NOMO-1 treated with DMSO at 0.1 percent for 48 hours (cell line): ENCODE data around the gene PRKCA.
A peak's percentile ranks its signal among the peaks of the same experiment; 100 is the strongest.
"Not testable (repeated sequence)": the region's sequence is repeated elsewhere in the genome, so short reads cannot be mapped to it uniquely, and the experiment has no call there.

Experiments
- DNase-seq: peaks from one replicate; lab custom pipeline; 2025; ENCODE audit not compliant: unreplicated experiment; lab: John Stamatoyannopoulos, UW

PRKCA gene

DNA sequence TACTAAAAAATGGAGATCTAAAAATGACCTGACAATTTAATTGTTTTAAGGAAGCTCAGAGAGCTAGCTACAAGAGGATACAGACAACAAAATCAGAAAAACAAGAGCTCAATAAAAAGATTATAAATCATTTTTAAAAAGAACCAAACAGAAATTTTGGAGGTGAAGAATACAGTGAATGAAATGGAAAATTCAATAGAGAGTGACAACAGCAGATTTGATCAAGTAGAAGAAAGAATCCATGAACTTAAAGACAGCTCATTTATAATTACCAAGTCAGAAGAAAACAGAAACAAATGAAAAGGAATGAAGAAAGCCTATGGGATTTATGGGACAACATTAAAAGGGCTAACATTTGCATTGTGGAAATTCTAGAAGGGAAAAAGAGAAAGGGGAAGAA lies 395.9 kb downstream of the PRKCA start:
- DNase-seq, result no peak

DNA sequence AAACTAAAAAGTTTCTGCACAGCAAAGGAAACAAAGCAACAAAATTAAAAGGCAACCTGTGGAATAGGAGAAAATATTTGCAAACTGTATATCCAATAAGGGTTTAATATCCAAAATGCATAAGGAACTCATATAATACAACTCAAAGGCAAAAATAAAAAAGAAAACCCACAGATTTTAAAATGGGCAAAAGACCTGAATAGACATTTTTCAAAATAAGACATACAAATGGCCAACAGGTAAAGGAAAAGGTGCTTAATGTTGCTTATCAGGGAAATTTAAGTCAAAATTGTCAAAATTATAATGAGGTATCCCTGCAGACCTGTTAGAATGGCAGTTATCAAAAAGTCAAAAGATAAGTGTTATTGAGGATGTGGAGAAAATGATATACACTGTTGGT lies 399.0 kb downstream of the PRKCA start:
- no peak for DNase-seq

DNA sequence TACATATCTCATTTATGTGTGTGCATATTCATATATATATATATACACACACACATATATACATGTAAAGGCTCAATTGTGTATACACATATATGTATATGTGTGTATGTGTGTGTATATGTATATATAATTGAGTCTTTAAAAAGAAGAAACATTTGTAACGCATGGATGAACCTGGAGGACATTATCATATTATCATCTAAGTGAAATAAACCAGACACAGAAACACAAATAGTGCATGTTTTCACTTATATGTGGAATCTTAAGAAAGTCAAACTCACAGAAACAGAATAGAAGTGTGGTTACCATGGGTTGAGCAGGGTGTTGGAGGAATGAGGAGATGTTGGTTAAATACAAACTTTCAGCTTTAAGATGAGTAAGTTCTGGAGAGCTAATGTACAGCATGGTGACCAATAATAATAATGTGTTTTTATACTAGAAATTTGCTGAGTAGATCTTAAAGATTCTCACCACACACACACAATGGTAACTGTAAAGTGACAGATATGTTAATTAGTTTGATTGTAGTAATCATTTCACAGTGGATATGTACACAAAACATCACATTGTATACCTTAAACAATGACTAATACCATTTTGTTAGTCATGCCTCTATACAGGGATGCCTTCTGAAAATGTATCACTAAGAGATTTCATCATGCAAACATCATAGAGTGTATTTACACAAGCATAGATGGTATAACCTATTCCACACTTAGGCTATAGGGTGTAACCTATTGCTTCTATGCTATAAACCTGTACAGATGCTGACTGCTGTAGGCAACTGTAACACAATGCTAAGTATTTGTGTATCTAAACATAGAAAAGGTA lies 399.9 kb downstream of the PRKCA start:
- no peak for DNase-seq

DNA sequence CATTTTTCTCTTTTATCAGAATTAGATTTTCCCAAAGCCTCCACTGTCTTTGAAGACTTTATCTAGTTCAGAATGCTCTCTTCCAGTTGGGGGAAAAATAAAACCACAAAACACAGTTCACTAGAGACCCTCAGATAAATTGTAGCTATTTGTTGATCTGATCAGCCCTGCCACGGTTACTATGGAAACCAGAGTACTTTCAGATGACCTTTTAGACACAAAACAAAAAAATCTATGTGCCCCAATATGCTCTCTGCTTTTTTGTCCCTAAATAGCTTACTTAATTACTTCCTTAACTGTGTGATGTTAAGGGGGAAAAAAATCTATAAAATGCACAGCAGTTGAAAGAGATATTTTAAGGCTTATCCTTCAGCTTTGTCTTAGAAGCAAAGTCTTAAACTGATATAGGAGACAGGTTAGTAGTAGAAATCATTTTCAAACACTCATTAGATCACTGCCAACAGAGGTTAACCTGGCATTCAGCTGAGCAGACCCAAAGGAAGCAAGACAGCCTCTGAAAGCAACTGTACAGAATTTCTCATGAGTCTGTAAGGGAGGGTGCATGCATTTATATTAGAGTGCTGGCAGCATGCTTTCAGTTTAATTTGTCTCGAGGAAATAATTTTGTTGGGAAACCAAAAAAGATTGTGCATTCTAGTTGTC lies 402.6 kb downstream of the PRKCA start:
- DNase-seq, result peak; percentile 23

DNA sequence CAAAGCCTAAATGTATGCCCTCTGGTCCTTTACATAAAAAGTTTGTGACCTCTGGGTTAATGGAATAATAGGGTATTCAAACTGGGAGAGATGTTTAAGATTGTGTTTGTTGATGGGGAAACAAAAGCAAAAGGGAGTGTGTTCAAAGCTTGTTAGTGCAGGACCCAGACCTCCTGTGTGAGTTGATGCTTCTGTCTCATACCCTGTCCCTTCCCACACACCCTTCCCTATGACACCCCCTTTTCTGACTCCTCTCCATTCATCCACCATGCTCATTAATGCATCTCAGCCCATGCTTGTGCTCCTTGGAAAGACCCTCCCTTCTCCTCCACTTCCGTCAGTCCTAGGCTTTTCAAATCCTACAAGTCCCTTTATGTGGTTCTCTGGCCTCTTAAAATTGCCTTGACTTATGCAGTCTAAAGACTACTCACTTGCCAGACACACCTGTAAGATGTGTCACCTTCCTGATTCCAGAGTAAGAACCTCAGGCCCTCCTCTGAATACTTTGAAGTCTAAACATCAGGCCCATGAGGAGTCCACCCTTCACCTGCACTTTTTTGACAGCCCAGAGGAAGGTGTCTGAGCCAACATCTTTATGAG lies 404.5 kb downstream of the PRKCA start:
- DNase-seq, result no peak

DNA sequence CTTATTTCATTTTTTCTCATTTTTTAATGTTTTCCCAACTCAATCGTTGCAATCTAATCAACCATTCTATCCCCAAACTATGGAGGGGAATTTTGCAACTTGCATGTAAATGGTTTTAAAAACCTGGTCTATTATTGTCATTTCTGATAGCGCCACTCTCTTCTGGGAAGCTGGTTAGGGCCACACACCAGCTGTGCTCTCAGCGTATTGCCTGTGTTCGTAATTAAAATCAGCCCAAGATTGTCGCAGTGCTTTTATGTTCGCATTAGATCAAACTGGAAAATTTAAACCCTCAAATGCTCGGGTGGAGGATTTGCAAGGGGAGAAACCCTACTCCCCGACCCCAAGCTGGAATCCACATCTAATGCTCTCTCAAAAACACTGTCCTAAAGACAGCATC lies 409.0 kb downstream of the PRKCA start:
- no peak for DNase-seq

DNA sequence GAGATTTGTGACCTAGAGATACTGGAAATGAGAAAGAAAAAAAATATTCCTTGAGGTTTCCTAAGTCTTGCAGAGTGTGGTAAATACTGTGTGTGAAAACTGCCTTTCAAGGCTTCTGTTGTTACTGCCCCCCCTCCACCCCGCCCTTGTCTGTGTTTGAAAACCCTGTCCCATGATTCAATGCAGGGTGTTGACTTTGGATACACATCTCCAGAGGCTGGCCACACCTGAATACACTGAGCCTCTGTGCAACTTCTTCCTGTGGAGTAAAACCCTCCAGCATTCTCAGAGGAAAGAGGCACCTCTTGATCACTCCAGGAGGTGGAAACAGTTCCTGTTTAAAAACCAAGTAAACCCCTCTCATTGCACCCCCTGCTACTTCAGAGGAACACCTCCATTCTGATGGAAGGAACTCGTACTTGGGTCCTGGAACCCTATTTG lies 409.5 kb downstream of the PRKCA start:
- DNase-seq, result no peak

DNA sequence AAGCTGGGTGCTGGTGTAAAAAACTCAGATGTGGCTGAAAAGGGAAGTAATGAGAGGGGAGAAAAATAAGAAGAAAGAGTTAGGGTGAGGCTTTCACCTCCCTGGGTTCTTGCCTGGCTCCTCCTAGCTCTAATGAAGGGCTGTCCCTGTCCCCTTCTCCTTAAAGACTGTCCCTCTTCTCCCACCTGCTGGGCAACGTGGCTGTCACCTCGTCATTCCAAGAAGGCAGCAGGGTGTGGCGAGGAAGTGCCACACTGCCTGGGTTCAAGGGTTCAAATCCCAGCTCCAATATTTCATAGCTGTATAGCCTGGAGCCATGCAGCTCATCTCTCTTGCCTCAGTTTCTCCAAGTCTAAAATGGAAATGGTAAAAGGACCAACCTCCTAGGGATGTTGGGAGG lies 410.0 kb downstream of the PRKCA start:
- no peak for DNase-seq

DNA sequence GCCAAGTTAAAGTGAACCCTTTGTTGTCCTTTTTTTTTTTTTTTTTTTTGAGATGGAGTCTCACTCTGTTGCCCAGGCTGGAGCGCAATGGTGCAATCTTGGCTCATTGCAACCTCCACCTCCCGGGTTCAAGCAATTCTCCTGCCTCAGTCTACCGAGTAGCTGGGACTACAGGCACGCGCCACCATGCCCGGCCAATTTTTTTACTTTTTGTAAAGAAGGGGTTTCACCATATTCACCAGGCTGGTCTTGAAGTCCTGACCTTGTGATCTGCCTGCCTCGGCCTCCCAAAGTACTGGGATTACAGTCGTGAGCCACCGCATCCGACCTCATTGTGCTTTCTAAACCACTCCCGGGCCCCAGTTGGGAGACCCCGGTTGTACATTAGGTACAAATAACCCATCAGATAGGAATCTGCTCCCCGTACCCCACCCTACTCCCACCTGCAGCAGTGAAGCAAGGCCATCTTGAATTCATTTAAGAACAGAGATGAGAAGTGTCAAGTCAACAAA lies 410.7 kb downstream of the PRKCA start:
- not testable (repeated sequence) for DNase-seq

DNA sequence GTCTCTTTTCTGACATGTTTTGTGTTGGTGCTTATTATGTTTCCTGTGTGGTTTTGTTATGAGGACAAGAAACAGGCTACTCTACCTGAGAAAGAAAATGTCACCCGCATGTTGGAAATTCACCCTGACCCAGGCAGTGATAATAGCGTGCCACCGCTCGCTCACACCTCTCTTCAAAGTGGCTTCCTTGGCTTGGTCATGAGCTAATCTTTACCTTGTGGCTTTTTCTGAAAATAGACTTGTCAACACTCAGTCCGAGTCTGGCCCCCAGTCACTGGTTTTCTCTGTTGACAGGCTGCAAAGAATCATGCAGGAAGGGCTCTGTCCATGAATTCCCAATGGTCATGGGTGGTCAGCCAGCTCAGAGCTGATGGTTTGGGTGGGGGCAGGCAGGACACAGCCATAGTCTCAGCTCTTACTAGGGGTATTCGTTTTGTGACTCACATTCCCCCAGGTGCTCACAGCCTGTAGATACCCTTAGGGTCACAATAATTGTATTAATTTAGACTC lies 411.2 kb downstream of the PRKCA start:
- DNase-seq, result no peak

DNA sequence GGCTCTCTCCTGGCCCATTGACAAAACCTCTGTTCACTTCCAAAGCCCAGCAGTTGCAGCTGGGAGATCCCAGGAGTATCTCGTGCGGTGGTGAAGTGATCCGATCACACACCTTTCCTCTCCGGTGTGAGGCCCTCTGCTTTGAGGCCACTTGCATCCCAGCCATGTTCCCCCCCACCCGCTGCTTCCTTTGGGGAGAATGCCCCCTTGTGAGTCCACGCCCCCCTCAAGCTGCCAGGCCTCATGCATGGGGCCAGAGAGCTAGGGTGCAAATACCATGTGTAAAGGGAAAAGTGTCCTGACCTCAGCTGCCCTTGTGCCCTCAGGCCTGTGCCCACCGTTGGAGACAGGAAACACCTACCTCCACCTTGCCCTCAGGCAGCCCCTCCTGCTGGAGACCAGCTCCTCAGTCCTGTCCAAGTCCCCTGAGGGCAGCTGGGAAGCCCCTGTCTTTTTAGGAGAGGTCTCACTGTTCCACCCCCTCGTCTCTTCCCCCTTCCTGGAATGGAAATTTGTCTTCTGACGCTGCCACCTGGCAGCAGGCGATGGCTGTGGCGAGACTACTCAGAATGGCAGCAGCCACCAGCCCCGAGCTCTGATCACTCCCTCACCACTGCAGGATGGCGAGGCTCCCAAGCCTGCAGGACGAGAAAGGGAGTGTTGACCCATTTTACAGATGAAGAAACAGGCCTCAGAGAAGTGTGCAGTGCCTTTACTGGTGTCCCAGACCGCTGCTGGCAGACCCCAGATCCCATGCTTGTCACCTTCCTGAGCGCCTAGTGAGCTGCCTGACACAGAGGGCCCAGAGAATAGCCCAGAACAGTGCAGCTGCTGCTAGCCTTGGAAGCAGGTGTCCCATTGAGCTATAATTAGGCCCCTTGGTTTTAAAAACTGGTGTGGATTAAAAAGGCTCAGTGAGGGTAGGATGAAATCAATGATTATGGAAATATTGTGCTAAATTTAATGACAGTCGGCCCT lies 411.9 kb downstream of the PRKCA start:
- no peak for DNase-seq

DNA sequence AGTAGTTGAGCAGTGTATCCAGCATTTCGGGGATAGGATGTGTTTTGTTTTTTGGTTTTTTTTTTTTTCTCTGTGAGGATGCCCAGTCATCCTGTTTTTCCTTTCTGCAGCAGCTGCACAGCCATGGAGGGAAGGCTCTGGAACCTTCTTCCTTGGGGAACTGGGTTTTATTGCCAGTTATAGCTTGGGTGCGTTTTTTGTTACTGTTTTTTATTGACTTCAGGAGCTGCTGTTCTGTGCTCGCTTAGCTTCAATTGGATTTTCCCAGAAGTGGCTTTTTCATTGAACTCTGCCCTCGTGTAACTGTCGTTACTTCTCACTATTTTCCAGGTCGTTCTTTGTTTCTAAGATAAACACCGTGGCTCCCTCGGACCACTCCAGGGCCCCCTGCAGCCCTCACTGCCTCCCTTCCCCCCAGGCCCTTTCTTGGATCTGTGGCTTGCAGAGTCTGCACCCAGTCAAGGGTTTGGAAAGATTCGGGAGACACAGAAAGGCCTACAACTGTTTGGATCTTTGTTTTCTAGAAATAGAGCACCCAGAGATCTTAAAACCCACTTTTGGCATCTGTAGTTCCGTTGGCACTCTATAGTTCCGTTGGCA lies 412.8 kb downstream of the PRKCA start:
- no peak for DNase-seq

DNA sequence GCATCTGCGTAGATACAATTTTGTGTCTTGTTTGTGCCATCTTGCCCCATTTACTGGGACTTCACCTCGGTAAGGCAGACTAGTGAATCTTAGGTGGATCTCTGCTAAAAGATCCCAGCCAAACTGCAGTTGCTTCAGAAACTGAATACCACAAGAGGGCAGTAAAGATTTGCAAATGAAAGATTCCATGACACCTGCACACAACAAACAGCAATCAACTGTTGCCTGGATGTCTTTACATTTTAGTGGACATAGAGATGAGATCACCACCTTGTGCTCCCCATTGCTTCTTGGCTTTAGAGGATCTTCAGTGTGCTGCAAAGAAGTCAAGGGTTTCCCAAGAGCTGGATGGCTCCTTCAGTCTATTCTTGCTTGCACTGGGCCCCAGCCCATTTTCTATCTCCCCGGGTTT lies 413.3 kb downstream of the PRKCA start:
- peak; percentile 52 for DNase-seq

DNA sequence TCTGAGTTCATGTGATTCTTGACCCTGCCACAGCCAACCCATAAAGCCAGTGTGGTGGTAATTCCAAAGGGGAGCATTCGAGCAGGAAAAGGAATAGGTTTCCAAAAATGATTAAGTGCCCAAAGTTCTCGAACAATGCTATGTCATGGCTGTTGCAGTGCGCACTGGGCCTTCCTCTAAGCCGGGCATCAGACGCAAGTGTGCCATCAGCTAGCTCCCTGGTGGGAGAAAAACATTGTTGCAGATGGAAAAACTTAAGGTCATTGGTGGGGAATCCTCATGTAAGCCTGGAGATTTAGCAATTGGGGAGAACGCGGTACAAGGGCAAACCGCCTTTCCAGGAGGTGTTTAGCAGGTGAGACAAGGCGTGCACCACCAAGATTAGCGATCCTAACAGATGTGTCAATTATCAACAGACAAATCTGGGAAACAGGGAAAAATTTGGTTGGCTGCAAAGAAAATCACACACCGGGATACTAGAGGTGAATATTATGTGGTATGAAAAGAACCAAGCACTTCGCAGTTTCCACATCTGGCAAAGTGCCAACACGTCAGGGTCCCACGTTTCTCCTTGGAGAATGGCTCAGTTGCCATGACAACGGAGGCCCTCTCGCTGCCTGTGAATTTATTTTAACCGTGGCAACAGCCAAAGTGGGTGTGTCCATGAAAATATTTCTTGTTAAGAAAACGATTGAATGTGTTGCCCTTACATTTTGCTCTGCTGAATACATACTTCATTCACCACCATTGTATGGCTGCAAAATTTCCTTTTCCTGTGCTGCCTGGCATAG lies 414.0 kb downstream of the PRKCA start:
- DNase-seq, result no peak

DNA sequence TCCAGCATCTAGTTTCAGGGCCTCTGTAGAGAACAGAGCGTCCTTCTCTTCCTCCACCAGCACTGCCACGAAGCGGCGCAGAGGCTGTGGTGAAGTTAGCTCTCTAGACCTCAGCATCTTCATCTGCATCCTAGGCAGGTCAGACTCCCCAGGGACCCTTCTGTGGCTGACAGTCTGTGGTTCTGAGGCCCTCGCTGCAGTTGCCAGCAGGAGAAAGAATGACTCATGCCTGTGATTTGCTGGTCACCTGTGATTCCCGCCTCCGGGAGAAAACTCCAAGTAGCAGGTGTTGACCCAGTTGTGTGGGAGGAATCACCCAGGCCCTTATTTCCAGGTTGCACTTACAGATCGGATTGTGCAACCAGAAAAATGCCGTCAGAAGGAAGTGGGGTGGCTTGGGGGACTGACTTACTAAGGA lies 415.2 kb downstream of the PRKCA start:
- no peak for DNase-seq

DNA sequence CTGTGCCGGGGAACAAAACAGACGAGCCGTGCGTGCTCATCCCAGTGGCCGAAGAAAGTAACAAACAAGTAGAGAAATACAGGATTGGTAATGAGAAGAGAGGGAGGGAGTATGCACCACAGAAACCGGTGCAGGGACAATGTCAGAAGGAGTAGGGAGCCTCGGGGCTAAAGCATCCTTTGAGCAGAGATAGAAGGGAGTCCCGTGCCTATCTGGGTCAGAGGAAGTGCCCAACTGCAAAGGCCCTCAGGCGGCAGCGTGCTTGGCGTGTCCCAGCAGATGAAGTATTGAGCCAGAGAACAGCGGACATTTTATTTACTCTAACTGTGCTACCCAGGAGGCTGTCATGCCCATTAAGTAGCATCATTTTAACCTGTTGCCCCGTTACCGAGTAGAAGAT lies 417.6 kb downstream of the PRKCA start:
- DNase-seq, result no peak

DNA sequence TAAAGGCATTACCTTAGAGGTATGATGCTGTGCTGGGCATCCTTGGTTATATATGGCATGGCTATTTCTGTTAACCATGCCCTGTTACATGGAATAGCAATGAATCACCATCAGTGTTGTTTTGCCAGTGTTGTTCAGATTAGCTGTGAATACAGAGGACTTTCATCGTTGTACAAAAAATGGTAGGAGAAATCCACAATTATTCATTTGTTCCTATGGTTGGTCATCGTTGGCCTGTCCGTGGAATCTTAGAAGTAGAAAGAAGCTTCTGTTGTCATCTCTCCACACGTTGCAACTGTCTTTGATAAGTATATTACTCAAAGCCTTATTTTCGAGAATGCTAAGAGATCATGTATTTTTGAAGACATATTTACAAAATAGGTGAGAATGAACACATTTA lies 418.2 kb downstream of the PRKCA start:
- DNase-seq, result no peak

DNA sequence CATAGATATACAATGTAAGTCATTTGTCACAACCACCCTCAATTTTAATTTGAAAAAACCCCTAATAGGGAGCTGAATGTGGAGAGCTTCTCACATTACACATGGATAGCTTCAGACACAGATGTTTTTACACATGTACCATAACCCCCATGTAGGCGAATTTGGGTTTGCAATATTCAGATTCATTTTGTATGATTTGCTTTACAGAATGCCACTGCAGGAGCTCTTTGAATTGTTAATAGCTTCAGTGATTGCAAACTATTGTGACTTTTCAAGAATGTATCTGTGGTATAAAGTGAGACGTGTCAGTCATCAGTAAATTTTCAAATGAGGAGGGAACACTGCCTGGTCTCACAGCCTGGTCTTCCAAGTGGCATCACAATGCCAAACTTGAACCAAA lies 419.9 kb downstream of the PRKCA start:
- no peak for DNase-seq

DNA sequence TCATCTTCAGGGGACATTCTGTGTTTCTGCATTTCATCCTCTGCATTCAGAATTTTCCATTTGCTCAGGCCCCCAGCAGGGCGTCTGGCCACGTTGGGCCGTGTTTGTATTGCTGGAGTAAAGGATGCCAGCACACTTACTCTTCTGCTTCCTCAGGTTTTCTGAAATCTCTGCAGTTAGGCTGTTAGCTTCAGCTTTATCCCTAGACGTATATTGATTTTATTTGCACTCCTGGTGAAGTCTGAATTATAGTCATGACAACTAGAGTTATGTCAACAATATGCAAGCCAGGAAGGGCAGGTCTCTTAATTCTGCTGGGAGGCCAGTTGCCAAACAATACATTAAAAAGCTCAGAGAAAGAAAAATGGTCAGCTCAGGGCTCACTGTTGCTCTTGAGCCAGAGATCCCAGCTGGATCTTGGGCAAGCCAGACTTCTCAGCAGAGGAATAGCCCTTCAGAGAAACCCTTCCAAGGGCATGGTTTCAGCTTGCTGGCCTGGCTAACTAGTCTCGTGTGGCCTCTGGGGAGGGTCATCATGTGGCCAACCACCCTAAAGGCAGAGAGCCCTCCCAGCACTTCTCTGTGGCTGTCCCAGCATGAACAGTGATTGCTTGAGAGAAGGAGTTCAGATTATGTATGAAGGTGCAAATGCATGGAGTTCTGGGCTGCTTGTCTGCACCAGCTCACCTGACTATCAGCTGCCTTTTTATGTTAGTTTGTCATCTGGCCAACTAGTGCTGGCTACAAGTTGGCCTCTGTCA lies 422.3 kb downstream of the PRKCA start:
- no peak for DNase-seq
